GM21786 (cell line): ENCODE measurements around the gene STARD6.
"Not testable (repeated sequence)": the region's sequence is repeated elsewhere in the genome, so short reads cannot be mapped to it uniquely, and the experiment has no call there.

Source experiments
- ATAC-seq: cut with Tn5 transposase; IDR thresholded peaks from one replicate; pipeline ENCODE4 v1.9.1; 2021; ENCODE audit not compliant: unreplicated experiment

Gene STARD6, protein sequence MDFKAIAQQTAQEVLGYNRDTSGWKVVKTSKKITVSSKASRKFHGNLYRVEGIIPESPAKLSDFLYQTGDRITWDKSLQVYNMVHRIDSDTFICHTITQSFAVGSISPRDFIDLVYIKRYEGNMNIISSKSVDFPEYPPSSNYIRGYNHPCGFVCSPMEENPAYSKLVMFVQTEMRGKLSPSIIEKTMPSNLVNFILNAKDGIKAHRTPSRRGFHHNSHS

GRCh38 chr18:54357660-54358494 is at the start of gene STARD6, which contains the start of gene C18orf54:
TSS of gene STARD6 (minus strand) at chr18:54357858. CDS start at chr18:54354573, 3,285 bp downstream.
TSS of gene C18orf54 (plus strand) at chr18:54357906. CDS start at chr18:54360573, 2,667 bp downstream.
- ATAC-seq = peak; percentile 94

DNA sequence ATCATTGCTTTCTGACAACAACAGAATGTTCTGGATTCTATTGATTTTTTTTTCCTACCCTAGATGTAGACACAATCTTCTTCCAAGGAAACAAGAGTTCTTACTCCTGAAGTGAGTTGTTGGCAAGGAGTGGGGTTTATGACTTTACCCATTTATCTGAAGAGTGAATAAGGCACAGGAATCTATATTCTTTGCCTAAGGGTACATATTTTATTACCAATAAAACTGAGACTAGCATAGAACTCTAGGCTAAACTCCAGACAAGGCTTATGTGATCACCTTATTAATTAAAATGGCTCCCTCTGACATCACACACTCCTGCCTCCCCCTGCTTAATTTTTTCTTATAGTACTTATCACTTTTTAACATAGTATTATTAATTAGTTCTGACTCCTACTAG is 47.6 kb upstream of the STARD6 start:
- no peak for ATAC-seq

DNA sequence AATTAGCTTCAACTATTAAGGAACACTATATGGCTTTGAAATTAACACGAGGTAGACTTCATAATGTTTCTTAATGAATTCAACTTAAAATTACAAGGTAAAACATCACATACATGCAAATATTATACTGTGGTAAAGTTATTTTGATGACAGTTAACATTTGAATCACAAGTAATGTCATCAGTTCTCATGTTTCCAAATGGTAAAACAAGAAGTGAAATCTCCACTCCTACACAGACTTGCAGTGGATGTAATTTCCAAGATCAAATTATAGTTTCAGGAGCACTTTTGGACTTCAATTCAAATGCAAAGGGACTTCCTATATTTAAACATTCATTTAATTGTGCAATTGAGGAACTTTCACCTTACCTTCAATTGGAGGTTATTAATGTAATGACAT is 39.1 kb upstream of the STARD6 start:
- ATAC-seq = no peak

DNA sequence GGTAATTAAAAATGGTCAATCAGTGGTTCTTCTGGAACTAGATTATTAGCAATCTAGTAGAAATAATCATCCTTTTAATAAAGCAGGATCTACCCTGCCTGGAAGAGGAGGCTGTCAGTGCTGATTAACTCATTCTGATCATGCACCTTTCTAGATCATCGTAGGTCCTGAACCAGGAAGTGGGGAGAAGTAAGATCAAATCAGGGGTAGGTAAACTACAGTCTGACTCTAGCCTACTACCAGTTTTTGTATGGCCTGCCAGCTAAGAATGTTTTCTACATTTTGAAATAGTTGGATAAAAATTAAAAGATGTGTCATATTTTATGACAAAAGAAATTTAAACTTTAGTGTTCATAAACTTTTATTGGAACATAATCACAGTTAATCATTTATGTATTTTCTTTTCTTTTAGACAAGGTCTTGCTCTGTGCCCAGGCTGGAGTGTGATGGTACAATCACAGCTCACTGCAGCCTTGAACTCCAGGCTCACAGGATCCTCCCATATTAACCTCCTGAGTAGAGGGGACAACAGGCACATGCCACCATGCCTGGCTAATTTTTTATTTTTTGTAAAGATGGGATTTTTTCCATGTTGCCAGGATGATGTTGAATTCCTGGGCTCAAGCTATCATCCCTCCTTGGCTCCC is 36.1 kb upstream of the STARD6 start:
- ATAC-seq = no peak

- peak; percentile 38 for ATAC-seq
Measured at GRCh38 chr18:54392543-54393023, 34.9 kb upstream of the STARD6 start.

DNA sequence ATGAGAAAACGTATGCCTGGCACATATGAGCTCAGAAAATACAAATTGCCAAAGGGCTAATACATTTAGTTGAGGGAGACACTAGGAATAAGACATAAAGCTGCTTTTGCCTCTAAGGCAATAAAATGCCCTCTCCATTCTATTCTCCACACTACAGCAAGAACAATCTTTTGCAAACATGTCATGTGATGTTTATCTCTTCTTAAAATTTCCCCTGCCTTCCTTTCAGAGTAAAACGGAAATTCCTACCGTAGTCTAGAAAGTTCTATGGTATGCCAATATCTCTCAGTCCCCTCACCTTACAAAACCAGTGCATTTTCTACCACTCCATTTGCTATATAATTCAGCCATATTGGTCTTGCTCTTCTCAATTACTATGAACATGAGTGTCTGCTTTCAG is 33.2 kb upstream of the STARD6 start:
- ATAC-seq = no peak

GRCh38 chr18:54389143-54389505 is 31.5 kb upstream of the STARD6 start:
- ATAC-seq = no peak

DNA sequence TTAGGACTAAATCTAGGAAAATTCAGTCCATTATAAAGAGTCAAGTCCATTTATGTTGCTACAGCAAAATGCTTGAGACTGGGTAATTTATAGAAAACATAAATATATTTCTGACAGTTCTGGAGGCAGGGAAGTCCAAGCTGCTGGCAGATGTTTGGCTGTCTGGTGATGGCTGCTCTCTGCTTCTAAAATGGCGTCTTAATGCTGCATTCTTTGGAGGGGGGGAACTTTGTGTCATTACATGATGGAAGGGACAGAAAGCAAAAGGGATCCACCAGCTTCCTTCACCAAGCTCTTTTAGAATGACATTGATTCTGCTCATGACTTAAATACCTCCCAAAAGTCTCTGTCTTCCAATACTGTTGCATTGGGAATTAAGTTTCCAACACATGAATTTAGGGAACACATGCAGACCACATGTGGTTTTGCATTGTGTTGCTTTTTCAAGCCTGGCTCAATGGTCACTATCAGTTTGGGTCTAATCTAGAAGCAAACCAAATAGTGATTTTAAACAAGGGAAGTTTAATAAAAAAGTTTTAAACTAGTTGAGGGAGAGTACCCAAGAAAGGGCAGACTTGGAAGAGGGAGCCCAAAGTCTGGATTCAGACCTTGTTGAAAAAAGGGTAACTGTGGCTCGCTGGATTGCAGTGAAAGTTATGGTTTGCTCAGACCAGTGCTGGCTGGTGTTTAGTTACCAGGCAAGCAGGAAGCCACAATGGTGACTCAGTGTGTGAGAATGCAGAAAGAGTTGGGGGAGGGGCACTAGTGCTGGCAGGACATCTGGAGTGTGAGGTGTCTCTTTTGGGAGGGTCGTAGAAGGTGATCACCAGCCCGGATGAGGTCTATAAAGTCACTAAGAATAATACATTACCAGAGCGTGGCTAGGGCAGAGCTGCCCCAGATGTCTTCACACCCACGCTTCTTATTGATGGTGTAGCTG is 30.8 kb upstream of the STARD6 start:
- ATAC-seq = peak; percentile 93

DNA sequence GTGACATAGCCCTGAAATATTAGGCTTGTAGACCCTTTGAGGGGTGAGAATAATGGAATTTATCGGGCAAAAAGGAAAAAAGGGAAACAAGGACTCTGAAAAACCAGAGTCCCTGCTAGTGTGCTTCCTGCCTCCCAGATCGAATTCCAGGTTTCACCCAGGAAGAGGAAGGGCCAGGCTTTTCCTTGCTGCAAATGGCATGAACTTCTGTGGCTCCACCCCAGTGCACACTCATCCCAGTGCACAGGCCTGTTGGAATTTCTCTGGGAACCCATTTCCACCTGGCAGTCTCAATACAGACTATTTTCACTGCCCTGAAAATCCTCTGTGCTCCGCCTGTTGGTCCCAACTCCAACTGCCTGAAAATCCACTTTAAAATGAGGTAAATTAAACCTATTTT is 30.0 kb upstream of the STARD6 start:
- no peak for ATAC-seq

GRCh38 chr18:54386800-54387495 is 29.3 kb upstream of the STARD6 start:
- not testable (repeated sequence) for ATAC-seq

- no peak for ATAC-seq
Measured at GRCh38 chr18:54386043-54386442, 28.4 kb upstream of the STARD6 start.

- ATAC-seq = no peak
Measured at GRCh38 chr18:54382733-54383252, 25.1 kb upstream of the STARD6 start.

DNA sequence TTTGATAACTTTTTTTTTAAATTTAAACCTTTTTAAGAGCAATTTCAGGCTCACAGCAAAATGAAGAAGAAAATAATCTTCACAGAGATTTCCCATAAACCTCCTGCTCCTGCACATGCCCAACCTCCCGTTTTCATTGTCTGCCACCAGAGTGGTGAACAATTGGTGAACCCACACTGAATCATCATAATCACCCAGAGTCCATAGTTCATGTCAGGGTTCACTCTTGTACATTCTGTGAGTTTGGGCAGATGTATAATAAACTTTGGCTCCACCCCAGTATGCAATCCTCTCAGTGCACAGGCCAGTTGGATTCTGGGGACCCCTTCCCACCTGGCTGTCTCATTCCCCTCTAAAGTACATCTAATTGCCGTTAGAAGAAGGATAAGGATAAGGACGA is 24.4 kb upstream of the STARD6 start:
- ATAC-seq = no peak

DNA sequence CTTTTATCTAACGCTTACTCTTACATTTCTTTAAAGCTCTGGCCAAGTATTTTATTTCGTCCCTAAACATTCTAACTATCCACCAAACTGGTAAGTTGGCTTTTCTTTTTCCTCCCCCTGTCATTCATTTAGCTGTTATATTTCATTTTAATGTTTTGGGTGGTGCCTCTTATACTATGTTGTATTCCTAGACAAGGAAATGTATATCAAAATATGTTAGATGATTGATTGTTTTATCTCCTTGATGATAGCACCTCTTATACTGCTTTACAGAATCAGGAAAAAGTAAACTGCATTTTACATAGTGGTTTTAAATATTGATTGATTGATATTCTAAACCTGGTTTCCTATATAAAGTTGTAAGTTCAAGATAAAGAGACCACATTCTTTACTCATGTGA is 24.0 kb upstream of the STARD6 start:
- no peak for ATAC-seq

GRCh38 chr18:54378057-54378456 is 20.4 kb upstream of the STARD6 start:
- no peak for ATAC-seq

GRCh38 chr18:54360406-54360805 is 2.7 kb upstream of the STARD6 start:
- no peak for ATAC-seq

- ATAC-seq = no peak
Measured at GRCh38 chr18:54359233-54359632, 1.6 kb upstream of the STARD6 start.

GRCh38 chr18:54358495-54359040 is 910 bp upstream of the STARD6 start:
- ATAC-seq = peak; percentile 1

- ATAC-seq = peak; percentile 41
Measured at GRCh38 chr18:54357082-54357659, 487 bp downstream of the STARD6 start.
